Smooth muscle cell (in vitro differentiated cells): Measurements from ENCODE around the gene SLAIN2. TPM values are rescaled to one million over a fixed set of nuclear protein-coding genes. Genes with fewer than 3 reads are reported as not detected.

Source experiments
- DNase-seq: peaks from one replicate; lab custom pipeline; 2025; ENCODE audit not compliant: unreplicated experiment; lab: John Stamatoyannopoulos, UW
- H2AFZ ChIP-seq: fragments of 200-600 bp; sonication (generic); 2 replicates; pipeline ENCODE4 v1.6.0; 2016; ENCODE audit warnings: antibody characterized with exemption, low read depth, mild to moderate bottlenecking
- H3F3A ChIP-seq: fragments of 200-600 bp; sonication (generic); 2 replicates; pipeline ENCODE4 v1.6.0; 2017; ENCODE audit warnings: antibody characterized with exemption, low read depth
- H3K27ac ChIP-seq: fragments of 200-600 bp; sonication (generic); 2 replicates; pipeline ENCODE4 v1.5.1; 2016; ENCODE audit warnings: low read depth, mild to moderate bottlenecking
- H3K27me3 ChIP-seq: fragments of 200-600 bp; sonication (generic); 2 replicates; pipeline ENCODE4 v1.6.1; 2016; ENCODE audit warnings: low read depth, mild to moderate bottlenecking
- H3K36me3 ChIP-seq: fragments of 200-600 bp; sonication (generic); 2 replicates; pipeline ENCODE4 v1.5.1; 2016; ENCODE audit warnings: low read depth
- H3K4me1 ChIP-seq: fragments of 200-600 bp; sonication (generic); 2 replicates; pipeline ENCODE4 v1.5.1; 2016; ENCODE audit warnings: low read depth
- H3K4me2 ChIP-seq: fragments of 200-600 bp; sonication (generic); 2 replicates; pipeline ENCODE4 v1.6.0; 2016; ENCODE audit warnings: mild to moderate bottlenecking
- H3K4me3 ChIP-seq: fragments of 200-600 bp; sonication (generic); 2 replicates; pipeline ENCODE4 v1.5.1; 2016; ENCODE audit warnings: mild to moderate bottlenecking
- H3K79me2 ChIP-seq: fragments of 200-600 bp; sonication (generic); 2 replicates; pipeline ENCODE4 v1.6.0; 2016; ENCODE audit warnings: low read depth, mild to moderate bottlenecking
- H3K9ac ChIP-seq: fragments of 200-600 bp; sonication (generic); 2 replicates; pipeline ENCODE4 v1.6.0; 2016; ENCODE audit warnings: low read depth
- H3K9me3 ChIP-seq: fragments of 200-600 bp; sonication (generic); replicated peaks from 2 replicates; pipeline ENCODE4 v1.5.1; 2016; ENCODE audit warnings: low read depth
- H4K20me1 ChIP-seq: fragments of 200-600 bp; sonication (generic); 2 replicates; pipeline ENCODE4 v1.6.0; 2016; ENCODE audit warnings: low read depth
- CTCF ChIP-seq: fragments of 200-600 bp; sonication (generic); IDR thresholded peaks from 2 replicates; pipeline ENCODE4 v1.5.1; 2017; ENCODE audit warnings: borderline replicate concordance, mild to moderate bottlenecking, antibody characterized with exemption; ENCODE audit not compliant: insufficient read depth, poor library complexity, severe bottlenecking
- WGBS: methylation state at CpG from one replicate; pipeline ENCODE4 v1.1.7; 2016; ENCODE audit warnings: low lambda C conversion rate; 5-methylcytosine and 5-hydroxymethylcytosine counted together
- polyA plus RNA-seq: library from polyadenylated mRNA; unstranded; fragments of >200 nt; fragmentation: Nextera tagmentation; extraction: Ambion mirVana; gene quantifications from 2 replicates; pipeline ENCODE4 v1.2.1, GENCODE V29; 2016
- total RNA-seq: library from RNA; depleted of rRNA; stranded (reverse); fragments of >200 nt; gene quantifications from 2 replicates; pipeline ENCODE4 v1.2.3, GENCODE V29; 2014

The SLAIN2 gene
- total and polyA plus RNA-seq, 2 experiments from 2014 or later, result 46.4 to 143 TPM

- no peak overlapping the region for H3K4me3 ChIP-seq
- no peaks in the 10 kb centered on the region for H3F3A ChIP-seq
- H4K20me1 ChIP-seq, result no peaks in the 10 kb centered on the region
- no peak overlapping the region for H3K9ac ChIP-seq
- H3K4me2 ChIP-seq, result no peak overlapping the region
- H3K27ac ChIP-seq, result no peak overlapping the region
- TF ChIP-seq CTCF, result no peak
- WGBS, result 98% methylated on average over 2 of the region's 2 CpGs
- no peaks in the 10 kb centered on the region for H3K36me3 ChIP-seq
- no peaks in the 10 kb centered on the region for H3K79me2 ChIP-seq
- no peak overlapping the region for H2AFZ ChIP-seq
- H3K9me3 ChIP-seq, result no peaks in the 10 kb centered on the region
- H3K27me3 ChIP-seq, result peaks cover 5% of the 10 kb centered on the region
- DNase-seq, result no peak
- H3K4me1 ChIP-seq, result no peaks in the 10 kb centered on the region
Measured at GRCh38 chr4:48454591-48454990, 113.3 kb downstream of the SLAIN2 start.

DNA sequence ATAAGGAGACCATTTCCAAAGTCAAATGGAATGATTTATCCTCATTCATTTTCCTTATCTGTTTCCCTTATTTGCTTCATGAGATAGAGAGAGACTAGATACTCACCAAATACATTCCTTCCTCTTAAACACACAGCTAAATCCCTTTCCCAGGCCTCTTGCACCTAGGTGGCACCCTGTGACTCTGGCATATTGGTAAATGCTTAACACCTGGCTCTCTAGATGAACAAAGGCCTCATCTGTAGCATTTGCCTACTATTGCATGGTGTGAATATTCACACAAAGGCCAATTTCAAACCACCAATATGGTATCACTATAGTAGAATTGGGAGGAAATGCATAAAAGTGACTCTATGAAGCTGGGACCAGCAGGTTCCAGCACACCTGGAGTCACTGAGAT is 119.7 kb downstream of the SLAIN2 start:
- no peaks in the 10 kb centered on the region for H3K4me1 ChIP-seq
- no peak for TF ChIP-seq CTCF
- H3K36me3 ChIP-seq, result no peaks in the 10 kb centered on the region
- H4K20me1 ChIP-seq, result no peaks in the 10 kb centered on the region
- no peak overlapping the region for H3K27ac ChIP-seq
- H3K9ac ChIP-seq, result no peak overlapping the region
- H2AFZ ChIP-seq, result no peak overlapping the region
- H3F3A ChIP-seq, result no peaks in the 10 kb centered on the region
- H3K4me3 ChIP-seq, result no peak overlapping the region
- H3K9me3 ChIP-seq, result no peaks in the 10 kb centered on the region
- H3K27me3 ChIP-seq, result peaks cover 2% of the 10 kb centered on the region
- H3K79me2 ChIP-seq, result no peaks in the 10 kb centered on the region
- no peak for DNase-seq
- no peak overlapping the region for H3K4me2 ChIP-seq

GRCh38 chr4:48462363-48462762 is 121.0 kb downstream of the SLAIN2 start:
- 69% methylated on average over 5 of the region's 5 CpGs for WGBS
- no peaks in the 10 kb centered on the region for H3K27me3 ChIP-seq

More at GRCh38 chr4:48462363-48462762, 121.0 kb downstream of the SLAIN2 start:
- DNase-seq, result no peak
- Histone ChIP-seq H3K36me3 (no peaks in the 10 kb centered on the region), H3K9ac (no peak overlapping the region), H3K79me2 (no peaks in the 10 kb centered on the region), H3K4me3 (no peak overlapping the region), H4K20me1 (no peaks in the 10 kb centered on the region), H3K27ac (no peak overlapping the region), H3K9me3 (no peaks in the 10 kb centered on the region), H3F3A (no peaks in the 10 kb centered on the region), H2AFZ (no peak overlapping the region), H3K4me1 (no peaks in the 10 kb centered on the region), H3K4me2 (no peak overlapping the region)
- no peak for TF ChIP-seq CTCF
